Spinal cord (tissue), 10 donors: ENCODE data around the gene CNTN1. TPM values are rescaled to one million over a fixed set of nuclear protein-coding genes. Genes with fewer than 3 reads are reported as not detected.
A peak's percentile ranks its signal among the peaks of the same experiment; 100 is the strongest.

ENCODE experiments used
- DNase-seq, 6 donors: peaks; one replicate each; pipeline versions ENCODE4 v3.0.0 to v3.0.0-alpha.2; 2013 to 2015; ENCODE audit warnings: low spot score in 6 of 6, low read depth in 4 of 6
- H3K27ac ChIP-seq: one replicate; pipeline ENCODE4 v1.5.1; 2013; ENCODE audit warnings: low read depth, low read length, control low read depth
- H3K27me3 ChIP-seq: one replicate; pipeline ENCODE4 v1.6.1; 2013; ENCODE audit warnings: low read length; ENCODE audit not compliant: control insufficient read depth, insufficient read depth
- H3K36me3 ChIP-seq: one replicate; pipeline ENCODE4 v1.6.1; 2013; ENCODE audit warnings: low read length; ENCODE audit not compliant: control insufficient read depth, insufficient read depth
- H3K4me1 ChIP-seq: one replicate; pipeline ENCODE4 v1.6.1; 2013; ENCODE audit warnings: low read length; ENCODE audit not compliant: control insufficient read depth, insufficient read depth
- H3K4me3 ChIP-seq: one replicate; pipeline ENCODE4 v1.5.1; 2013; ENCODE audit warnings: low read depth, low read length, control low read depth
- H3K9me3 ChIP-seq: one replicate; pipeline ENCODE4 v1.6.1; 2013; ENCODE audit warnings: low read length; ENCODE audit not compliant: control insufficient read depth, insufficient read depth
- WGBS: methylation state at CpG from one replicate; pipeline ENCODE4 v1.1.5; 2013; ENCODE audit warnings: missing lambda C conversion rate; ENCODE audit not compliant: insufficient coverage; 5-methylcytosine and 5-hydroxymethylcytosine counted together
- polyA plus RNA-seq, 2 donors: library from polyadenylated mRNA; unstranded; fragments of 120-200 nt; gene quantifications; one replicate each; pipeline ENCODE4 v1.2.1, GENCODE V29; 2013; ENCODE audit not compliant: insufficient read length in 2 of 2
- total RNA-seq, 2 donors: library from RNA; depleted of rRNA in 1 of 2; stranded (reverse); fragments of 120-200 nt in 1 of 2; fragments of >200 nt in 1 of 2; gene quantifications; one replicate each; pipeline versions ENCODE4 v1.2.3 to v1.2.4, GENCODE V29; 2013 to 2014
- donor health status: healthy.

The CNTN1 gene
- total and polyA plus RNA-seq, 4 donors, result 278 to 745 (median 389) TPM

DNA sequence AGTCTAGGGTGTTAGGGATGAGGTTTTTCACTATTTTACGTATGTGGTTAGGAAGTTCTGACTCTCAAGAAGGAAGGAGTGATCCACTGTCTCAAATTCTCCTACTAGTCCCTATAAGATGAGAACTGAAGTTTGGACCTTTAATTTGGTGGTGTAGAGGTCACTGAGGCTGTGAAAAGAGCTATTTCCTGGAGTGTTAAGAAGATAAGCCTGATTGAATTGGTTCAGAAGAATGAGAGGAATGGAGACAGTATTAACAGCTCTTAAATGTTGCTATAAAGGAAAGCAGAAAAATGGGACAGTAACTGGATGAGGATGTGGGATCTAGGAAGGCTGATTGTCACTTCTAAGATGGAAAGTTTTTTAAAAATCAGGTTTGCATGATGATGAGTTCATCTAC lies 57.6 kb downstream of the CNTN1 start:
- WGBS, result no CpG with 5 or more reads among the region's 1 CpG

DNA sequence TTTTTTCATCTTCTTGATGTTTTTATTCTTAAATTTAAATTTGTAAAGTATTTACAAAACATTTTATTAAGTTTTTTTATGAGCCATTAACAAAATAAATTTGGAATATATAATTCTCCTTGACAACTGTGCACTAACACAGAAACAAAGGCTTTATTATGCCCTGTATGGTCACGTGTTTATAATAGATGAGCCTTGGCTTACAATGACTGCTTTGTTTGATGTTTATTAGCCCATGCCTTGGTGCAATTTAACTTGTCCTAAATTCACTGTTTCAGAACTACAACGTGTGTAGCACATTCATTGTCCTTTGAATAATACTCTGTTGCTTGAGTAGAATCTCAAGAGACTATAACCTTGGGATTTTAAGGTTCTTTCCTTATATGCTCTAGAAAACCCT lies 59.8 kb downstream of the CNTN1 start:
- peak in 2 of 6 donors; percentile 19 to 49 for DNase-seq

More for the DNA sequence above, 57.6 kb downstream of the CNTN1 start:
- no peaks in the 10 kb centered on the region for H3K9me3 ChIP-seq
- no peak overlapping the region for H3K4me3 ChIP-seq
- no peaks in the 10 kb centered on the region for H3K27me3 ChIP-seq
- H3K4me1 ChIP-seq, result no peaks in the 10 kb centered on the region
- H3K27ac ChIP-seq, result no peak overlapping the region
- no peak for DNase-seq
- no peaks in the 10 kb centered on the region for H3K36me3 ChIP-seq

DNA sequence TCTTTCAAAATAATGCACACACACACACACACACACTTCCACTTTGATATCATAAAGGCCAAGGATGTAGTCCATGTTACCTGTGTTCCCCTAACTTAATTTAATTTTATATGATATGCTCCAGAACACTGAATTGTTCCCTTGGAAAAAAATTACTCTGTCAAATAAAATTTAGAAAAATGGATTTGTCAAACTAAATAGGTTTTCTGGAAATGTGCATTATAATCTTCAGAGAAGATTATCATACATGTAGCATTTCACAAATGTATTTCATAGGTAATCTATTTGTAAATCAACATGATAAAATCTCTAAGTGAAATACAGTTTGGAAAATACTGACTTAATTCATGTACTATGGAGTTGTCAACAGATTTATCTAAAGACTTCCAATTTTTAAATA lies 68.6 kb downstream of the CNTN1 start:
- Histone ChIP-seq H3K27ac (no peak overlapping the region), H3K4me3 (no peak overlapping the region), H3K36me3 (no peaks in the 10 kb centered on the region)

More for the DNA sequence above, 59.8 kb downstream of the CNTN1 start:
- Histone ChIP-seq H3K27me3 (no peaks in the 10 kb centered on the region), H3K9me3 (no peaks in the 10 kb centered on the region), H3K4me3 (no peak overlapping the region), H3K27ac (peak overlapping the region; percentile 70), H3K4me1 (no peaks in the 10 kb centered on the region), H3K36me3 (no peaks in the 10 kb centered on the region)
- whole genome bisulfite sequencing, result no CpG with 5 or more reads among the region's 2 CpGs

GRCh38 chr12:40762072-40762471 lies 69.8 kb downstream of the CNTN1 start:
- no CpG with 5 or more reads among the region's 1 CpG for WGBS
- Histone ChIP-seq H3K9me3 (no peaks in the 10 kb centered on the region), H3K27me3 (no peaks in the 10 kb centered on the region), H3K36me3 (no peaks in the 10 kb centered on the region), H3K27ac (no peak overlapping the region), H3K4me3 (no peak overlapping the region), H3K4me1 (no peaks in the 10 kb centered on the region)
- DNase-seq, result no peak

More for the DNA sequence above, 68.6 kb downstream of the CNTN1 start:
- Histone ChIP-seq H3K9me3 (no peaks in the 10 kb centered on the region), H3K4me1 (no peaks in the 10 kb centered on the region), H3K27me3 (no peaks in the 10 kb centered on the region)
- no peak for DNase-seq

GRCh38 chr12:40768125-40768864 lies 76.1 kb downstream of the CNTN1 start:
- peak in 2 of 6 donors; percentile 9 to 25 for DNase-seq
- H3K9me3 ChIP-seq, result no peaks in the 10 kb centered on the region
- no peaks in the 10 kb centered on the region for H3K27me3 ChIP-seq
- H3K36me3 ChIP-seq, result no peaks in the 10 kb centered on the region
- 48% methylated on average over 5 of the region's 8 CpGs for WGBS
- H3K27ac ChIP-seq, result no peak overlapping the region
- no peak overlapping the region for H3K4me3 ChIP-seq
- H3K4me1 ChIP-seq, result no peaks in the 10 kb centered on the region

GRCh38 chr12:40769846-40770245 lies 77.6 kb downstream of the CNTN1 start:
- Histone ChIP-seq H3K4me3 (no peak overlapping the region), H3K27me3 (no peaks in the 10 kb centered on the region), H3K9me3 (no peaks in the 10 kb centered on the region), H3K36me3 (no peaks in the 10 kb centered on the region), H3K4me1 (no peaks in the 10 kb centered on the region), H3K27ac (no peak overlapping the region)
- no CpG with 5 or more reads among the region's 2 CpGs for WGBS
- DNase-seq, result no peak

DNA sequence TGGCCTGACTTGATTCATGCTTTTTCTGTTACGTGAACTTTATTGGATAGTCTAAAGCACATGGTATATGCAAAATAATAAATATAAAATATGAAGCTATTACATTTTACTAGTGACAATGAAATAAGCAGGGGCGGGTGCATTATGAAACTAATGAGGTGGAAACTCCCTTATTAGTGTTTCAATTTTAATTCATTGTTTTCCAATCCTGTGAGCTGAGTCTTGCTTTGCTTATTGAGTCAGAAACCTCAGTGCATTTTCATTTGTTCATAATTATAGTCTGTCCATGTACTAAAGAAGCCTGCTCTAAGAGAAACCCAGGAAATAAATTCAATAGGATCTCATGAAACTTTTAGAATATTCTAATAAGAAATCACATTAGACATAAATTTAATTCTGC lies 78.5 kb downstream of the CNTN1 start:
- Histone ChIP-seq H3K36me3 (no peaks in the 10 kb centered on the region), H3K4me1 (no peaks in the 10 kb centered on the region), H3K27ac (no peak overlapping the region), H3K4me3 (no peak overlapping the region), H3K27me3 (no peaks in the 10 kb centered on the region), H3K9me3 (no peaks in the 10 kb centered on the region)
- WGBS, result no CpG with 5 or more reads among the region's 2 CpGs
- DNase-seq, result peak in 1 of 6 donors; percentile 16

DNA sequence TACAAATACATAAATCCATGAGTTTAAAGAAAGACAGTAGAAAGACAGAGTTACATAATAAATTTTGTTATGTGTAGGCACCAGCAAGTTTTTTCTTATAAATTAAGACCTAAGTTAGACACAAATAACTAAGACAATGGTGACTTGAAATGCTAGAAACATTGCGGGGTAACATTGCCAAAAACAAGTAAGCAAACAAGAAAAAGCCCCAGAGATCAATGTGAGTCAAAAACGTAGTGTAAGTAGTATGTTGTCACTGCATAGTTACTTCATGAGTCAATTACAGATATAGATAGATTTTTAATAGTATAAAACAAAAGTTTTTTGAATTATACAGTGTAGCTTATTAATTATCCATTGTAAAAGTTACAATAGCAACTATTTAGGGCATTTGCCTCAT lies 83.4 kb downstream of the CNTN1 start:
- no peaks in the 10 kb centered on the region for H3K4me1 ChIP-seq
- no peak overlapping the region for H3K27ac ChIP-seq
- no peak overlapping the region for H3K4me3 ChIP-seq
- H3K9me3 ChIP-seq, result no peaks in the 10 kb centered on the region
- no CpG with 5 or more reads among the region's 2 CpGs for WGBS
- no peak for DNase-seq
- no peaks in the 10 kb centered on the region for H3K27me3 ChIP-seq
- H3K36me3 ChIP-seq, result no peaks in the 10 kb centered on the region

DNA sequence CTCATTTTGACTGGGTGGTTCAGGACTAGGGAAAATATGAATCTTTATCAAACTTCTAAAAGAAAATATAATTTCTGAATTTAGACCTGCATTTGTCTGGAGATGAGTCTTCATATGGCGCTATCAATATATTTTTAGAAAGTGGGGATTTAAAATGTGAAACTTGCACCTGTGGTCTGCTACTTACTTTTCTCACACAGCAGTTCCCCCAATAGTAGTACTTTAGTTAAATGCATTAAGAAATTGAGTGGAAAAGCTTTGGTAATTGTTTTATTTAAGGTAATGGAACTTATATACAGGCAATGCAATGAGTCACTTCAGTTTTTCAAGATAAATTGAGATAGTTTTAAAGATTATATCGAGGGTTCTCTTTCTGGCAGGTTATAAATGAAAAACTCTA lies 91.9 kb downstream of the CNTN1 start:
- WGBS, result no CpG with 5 or more reads among the region's 2 CpGs
- no peaks in the 10 kb centered on the region for H3K4me1 ChIP-seq
- H3K27me3 ChIP-seq, result no peaks in the 10 kb centered on the region
- H3K36me3 ChIP-seq, result no peaks in the 10 kb centered on the region
- H3K27ac ChIP-seq, result no peak overlapping the region
- DNase-seq, result no peak
- no peak overlapping the region for H3K4me3 ChIP-seq
- H3K9me3 ChIP-seq, result no peaks in the 10 kb centered on the region

DNA sequence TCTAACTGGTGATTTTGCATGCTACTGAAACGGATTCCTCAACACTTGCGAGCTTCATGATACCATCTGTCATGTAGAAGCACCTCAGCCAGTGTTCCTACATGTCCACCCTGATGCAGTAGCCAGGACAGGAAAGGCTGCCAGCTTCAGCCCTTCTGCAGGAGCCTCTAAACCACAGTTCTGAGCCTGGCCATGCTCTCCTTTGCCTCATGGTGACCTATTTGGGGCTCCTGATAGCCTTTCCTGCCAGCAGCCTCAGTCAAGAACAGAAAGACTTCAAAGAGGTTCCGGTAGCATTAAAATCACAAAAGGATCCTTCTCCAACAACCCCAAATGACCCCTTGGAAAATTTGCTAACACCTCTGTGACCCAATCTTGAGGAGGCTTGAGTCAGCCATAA lies 96.0 kb downstream of the CNTN1 start:
- 92% methylated on average over 3 of the region's 3 CpGs for WGBS
- H3K4me1 ChIP-seq, result no peaks in the 10 kb centered on the region
- no peaks in the 10 kb centered on the region for H3K9me3 ChIP-seq
- H3K36me3 ChIP-seq, result no peaks in the 10 kb centered on the region
- no peak for DNase-seq
- H3K27me3 ChIP-seq, result no peaks in the 10 kb centered on the region
- no peak overlapping the region for H3K27ac ChIP-seq
- H3K4me3 ChIP-seq, result no peak overlapping the region
